COLO668 (cell line): ENCODE measurements around the gene AKT1.
"Not testable (repeated sequence)": the region's sequence is repeated elsewhere in the genome, so short reads cannot be mapped to it uniquely, and the experiment has no call there.

ENCODE experiments used
- DNase-seq: peaks from one replicate; lab custom pipeline; 2025; ENCODE audit not compliant: unreplicated experiment; lab: John Stamatoyannopoulos, UW

Gene AKT1

GRCh38 chr14:104794993-104795780, at the start of gene AKT1:
Gene AKT1 (minus strand): TSS chr14:104795748. CDS start chr14:104792643, 3,105 bp downstream.
- peak; percentile 71 for DNase-seq

DNA sequence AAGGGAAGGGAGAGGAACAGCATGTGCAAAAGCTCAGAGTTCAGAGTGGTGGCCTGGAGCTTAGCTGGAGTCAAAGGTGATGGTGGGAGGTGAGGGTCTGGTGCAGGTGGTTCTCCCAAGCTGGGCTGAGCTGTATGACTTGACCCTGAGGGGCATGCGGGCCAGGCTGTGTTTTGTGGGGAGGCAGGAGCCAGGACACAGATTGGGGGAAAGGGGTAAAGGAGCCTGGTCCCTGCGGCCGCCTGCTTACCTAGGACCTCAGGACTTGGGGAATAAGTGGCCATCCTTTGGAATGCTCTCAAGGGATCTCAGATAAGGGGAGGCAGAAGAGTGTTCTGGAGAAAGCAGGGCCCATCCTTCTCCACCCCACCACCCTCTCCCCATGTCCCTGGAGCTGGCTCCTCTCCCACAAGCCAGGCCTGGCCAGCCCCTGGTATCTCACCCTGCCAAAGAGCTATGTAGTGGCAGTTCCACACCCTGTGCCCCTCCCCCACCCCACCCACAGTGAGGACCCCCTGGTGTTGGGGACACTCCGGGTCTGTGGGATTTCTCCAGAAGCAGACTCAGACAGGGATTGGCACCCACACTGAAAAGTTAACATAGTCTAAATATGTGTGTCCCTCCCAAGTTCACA, 49.6 kb upstream of the AKT1 start:
- DNase-seq: no peak

DNA sequence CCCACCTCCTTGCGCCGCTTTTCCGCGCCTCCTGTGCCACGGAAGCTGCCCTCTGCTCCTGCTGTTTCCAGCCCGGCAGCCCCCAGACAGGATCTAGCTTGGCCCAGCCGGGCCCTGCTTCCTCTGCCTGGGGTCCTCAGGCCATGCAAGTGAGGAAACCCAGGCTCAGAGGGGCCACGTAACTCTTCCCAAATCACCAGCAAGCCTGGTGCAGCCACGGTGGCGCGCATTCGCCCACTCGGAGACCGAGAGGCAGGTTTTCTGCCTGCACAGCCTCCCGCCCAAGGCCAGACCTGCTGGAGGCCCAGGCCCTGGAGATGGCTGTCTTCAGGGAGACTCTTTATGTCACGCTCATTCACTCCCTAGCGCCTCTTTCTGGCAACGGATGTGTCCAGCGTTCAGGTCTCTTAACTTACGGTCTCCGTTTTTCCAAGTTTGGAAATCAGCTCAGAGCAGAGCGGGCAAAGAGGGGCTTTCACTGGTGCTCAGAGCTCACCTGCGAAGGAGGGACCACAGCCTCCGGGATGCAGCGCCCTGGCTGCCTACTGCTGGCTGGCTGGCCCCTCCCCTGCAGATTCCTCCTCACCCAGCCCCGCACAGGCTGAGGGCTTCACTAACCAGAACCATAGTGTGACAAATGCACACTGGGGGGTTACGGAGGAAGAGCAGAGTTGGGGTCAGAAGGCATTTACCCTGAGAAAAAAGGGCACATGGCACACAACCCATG, 48.9 kb upstream of the AKT1 start:
- DNase-seq: no peak

GRCh38 chr14:104843442-104844305, 48.1 kb upstream of the AKT1 start:
- DNase-seq: peak; percentile 41

- no peak for DNase-seq
Measured at GRCh38 chr14:104843006-104843405, 47.5 kb upstream of the AKT1 start.

DNA sequence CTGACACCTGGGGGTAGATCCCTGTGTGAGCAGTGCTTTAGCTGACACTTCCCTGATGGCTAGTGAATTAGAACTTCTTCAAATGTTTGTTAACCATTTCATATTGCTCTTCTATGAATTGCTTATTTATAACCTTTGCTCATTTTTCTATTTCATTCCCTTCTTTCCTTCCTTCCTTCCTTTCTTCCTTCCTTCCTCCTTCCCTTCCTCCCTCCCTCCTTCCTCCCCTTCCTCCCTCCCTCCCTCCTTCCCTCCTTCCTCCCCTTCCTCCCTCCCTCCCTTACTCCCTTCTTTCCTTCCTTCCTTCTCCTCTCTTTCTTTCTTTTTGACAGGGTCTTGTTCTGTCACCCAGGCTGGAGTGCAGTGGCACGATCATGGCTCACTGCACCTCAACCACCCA, 46.2 kb upstream of the AKT1 start:
- no peak for DNase-seq

DNA sequence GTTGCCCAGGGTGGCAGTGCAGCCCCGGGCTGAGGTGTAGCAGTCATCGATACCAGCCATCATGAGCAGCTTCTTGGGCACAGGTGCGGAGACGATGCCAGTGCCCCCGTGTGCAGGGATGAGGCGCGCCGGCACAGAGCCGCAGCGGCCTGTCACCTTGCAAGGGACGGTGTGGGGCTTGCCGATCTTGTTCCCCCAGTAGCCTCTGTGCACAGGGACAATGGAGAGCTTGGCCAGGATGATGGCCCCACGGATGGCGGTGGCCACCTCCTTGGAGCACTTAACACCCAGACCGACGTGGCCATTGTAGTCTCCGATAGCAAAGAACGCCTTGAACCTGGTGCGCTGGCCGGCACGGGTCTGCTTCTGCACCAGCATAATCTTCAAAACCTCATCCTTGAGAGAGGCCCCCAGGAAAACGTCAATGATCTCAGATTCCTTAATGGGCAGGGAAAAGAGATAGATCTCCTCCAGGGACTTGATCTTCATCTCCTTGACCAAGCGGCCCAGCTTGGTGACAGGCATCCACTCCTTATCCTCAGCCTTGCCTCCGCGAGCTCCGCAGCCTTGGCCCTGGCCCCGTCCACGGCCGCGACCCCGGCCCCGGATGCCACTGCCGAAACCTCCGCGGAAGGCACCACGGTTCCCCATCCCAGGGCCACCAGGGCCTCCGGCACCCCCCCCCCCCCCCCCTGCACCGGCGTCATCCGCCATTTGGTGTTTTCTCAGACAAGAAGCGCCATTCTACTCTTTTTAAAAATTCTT, 40.8 kb upstream of the AKT1 start:
- DNase-seq: not testable (repeated sequence)

DNA sequence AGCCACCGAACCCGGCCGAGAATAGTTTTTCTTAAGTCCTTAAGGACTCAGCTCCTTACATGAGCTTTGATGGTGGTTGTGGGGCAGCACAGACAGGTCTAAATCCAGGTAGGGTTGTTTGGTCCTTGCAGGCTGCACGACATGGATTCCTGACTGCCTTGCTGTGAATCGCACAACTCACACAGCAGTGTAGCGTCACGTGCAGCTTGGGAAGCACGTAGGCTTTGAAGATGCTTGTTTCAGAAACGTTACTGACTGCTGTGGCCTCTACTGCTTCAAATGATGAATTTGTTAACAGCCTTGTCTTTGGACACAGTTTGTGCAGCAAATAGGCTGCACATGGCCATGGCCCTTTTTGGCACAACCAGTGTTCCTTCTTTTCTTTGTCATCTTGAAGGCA, 35.2 kb upstream of the AKT1 start:
- no peak for DNase-seq

GRCh38 chr14:104827177-104828055, 31.9 kb upstream of the AKT1 start:
- DNase-seq: peak; percentile 64

DNA sequence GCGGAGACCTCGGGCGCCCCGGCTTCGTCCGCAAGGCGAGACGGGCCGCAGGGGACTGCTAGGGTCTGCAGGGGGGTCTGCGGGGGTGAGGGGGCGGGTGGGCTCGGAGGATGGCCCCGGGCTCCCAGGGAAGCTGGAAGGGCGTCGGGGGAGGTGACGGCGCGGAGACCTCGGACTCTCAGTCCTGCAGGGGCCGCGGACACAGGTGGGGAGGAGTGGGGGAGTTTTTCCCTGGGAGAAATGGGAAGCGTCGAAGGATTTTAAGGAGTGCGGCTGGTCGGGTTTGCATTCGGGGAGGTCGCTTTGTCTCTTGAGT, 31.3 kb upstream of the AKT1 start:
- no peak for DNase-seq

- peak; percentile 89 for DNase-seq
Measured at GRCh38 chr14:104826189-104826860, 30.8 kb upstream of the AKT1 start.

DNA sequence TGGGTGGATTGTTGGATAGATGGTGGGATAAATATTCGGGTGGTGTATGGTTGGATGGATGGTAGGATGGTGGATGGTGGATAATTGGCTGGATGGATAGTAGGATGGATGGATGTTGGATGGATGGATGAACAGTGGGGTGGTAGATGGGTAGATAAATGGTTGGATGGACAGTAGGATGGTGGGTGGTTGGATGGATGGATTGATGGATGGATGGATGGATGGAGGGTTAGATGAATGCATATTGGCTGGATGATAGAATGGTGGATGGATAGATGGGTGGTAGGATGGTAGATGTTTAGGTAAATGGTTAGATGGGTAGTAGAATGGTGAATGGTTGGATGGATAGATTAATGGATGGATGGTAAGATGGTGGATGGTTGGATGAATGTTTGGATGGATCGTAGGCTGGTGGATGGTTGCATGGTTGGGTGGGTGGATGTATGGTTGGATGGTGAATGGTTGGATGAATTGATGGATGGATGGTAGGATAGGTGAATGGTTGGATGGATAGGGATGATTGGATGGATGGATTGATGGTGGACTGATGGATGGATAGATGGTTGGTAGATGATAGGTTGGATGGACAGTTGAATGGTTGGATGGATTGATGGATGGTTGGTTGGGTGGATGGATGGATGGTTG, 28.9 kb upstream of the AKT1 start:
- DNase-seq: no peak

DNA sequence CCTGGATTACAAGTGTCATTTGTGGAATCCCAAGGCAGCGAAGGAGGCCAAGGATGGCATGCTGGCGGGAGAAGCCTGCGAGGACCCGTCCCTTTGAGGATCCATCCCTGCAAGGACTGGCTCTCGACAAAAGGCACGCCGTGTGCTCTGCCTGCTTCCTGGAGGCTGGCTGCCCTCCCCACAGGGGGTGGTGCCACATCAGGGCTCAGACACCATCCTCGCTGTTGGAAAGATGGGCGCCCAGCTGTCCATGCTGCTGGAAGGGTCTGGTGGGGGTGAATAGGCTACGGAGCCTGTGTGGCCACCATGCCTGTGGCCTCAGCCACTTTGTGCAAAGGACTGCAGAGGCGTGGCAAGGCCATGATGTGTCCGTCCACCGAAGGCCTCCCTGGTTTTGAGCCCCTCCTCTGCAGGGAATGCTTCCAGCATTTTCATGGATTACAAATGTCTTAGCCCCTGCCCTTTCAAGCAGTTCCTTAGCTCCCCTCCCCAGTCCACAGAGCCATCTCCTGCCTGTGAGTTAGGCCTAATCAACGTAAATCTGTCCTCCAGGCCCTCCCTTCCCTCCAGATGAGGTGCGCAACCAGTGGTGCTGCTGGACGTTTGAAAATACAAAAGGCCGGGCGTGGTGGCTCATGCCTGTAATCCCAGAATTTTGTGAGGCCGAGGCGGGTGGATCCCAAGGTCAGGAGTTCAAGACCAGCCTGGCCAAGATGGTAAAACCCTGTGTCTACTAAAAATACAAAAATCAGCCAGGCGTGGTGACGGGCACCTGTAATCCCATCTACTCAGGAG, 27.5 kb upstream of the AKT1 start:
- DNase-seq: no peak

- no peak for DNase-seq
Measured at GRCh38 chr14:104821971-104822608, 26.5 kb upstream of the AKT1 start.

DNA sequence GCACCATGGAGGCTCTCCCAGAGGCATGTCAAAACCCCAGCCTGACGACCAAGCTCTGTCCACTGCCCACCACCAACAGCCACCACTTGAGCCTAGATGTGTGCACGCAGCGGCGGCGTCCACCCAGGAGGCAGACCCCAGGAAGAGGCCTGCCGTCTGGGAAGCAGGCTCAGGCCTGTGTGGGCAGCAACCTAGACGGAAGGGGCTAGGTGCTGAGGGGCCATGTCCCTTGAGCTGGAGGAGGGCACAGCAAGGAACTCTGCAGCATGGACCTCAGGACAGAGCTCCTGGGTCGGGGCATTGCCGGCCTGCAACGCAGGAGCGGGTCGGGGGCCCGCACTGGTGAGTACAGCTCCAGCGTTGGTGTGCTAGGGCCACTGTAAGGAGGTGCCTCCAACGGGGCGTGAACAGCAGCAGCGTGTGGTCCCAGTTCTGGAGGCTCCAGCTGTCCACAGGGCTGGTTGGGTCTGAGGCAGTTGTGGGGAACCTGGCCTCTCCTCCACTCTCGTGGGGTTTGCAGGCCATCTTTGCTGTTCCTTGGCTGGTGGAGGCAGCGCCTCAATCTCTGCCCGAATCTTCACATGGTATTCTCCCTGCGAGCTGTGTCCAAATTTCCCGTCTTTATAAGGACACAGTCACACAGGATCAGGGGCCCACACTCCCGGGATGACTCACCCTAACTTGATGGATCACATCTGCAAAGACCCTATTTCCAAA, 25.8 kb upstream of the AKT1 start:
- no peak for DNase-seq

DNA sequence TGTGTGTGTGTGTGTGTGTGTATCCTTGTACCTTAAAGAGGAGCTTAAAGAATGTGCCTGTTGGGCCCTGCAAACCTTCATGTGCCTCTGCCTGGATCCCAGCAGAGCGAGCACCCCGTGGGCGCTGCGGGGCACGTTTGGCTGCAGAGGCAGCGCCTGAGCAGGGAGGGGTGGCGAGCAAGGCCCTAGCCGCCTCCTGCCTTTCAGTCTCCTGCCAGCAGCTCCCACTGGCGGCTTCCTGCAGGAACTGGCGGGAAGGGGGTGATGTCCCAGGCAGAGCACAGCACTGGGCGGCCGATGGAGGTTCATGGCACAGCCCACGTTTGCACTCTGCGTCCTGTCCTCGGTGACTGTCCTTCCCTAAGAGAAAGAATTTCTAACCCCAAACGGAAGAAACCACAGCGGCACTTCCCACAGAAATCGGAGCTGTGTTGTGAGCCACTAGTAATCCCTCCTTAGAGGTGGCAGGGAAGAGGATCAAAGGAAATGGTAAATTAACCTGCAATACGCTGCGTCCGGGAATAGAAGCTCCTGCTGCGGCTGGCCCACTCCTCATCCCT, 25.2 kb upstream of the AKT1 start:
- peak; percentile 66 for DNase-seq
